Activated CD4-positive, alpha-beta T cell treated with anti-CD3 and anti-CD28 coated beads, Interleukin-2, amount 10 ng/mL, durations not matched to agents 24 days and 14 days (primary cell): ENCODE data around the gene LAMB3. TPM values are rescaled to one million over a fixed set of nuclear protein-coding genes. Genes with fewer than 3 reads are reported as not detected.
"Not testable (repeated sequence)": the region's sequence is repeated elsewhere in the genome, so short reads cannot be mapped to it uniquely, and the experiment has no call there.

ENCODE experiments used
- DNase-seq: peaks from one replicate; pipeline ENCODE4 v3.0.0; 2022
- H3K27ac Mint-ChIP-seq: one replicate; pipeline ENCODE4 v1.8.0; 2022; ENCODE audit warnings: mild to moderate bottlenecking, mixed read lengths
- H3K27me3 Mint-ChIP-seq: one replicate; pipeline ENCODE4 v1.8.0; 2022; ENCODE audit warnings: mixed read lengths
- H3K36me3 Mint-ChIP-seq: one replicate; pipeline ENCODE4 v1.8.0; 2022; ENCODE audit warnings: low read depth, mild to moderate bottlenecking, mixed read lengths
- H3K4me1 Mint-ChIP-seq: one replicate; pipeline ENCODE4 v1.8.0; 2021; ENCODE audit warnings: mixed read lengths
- H3K4me3 Mint-ChIP-seq: one replicate; pipeline ENCODE4 v1.8.0; 2022; ENCODE audit warnings: mild to moderate bottlenecking, moderate library complexity, mixed read lengths
- H3K9me3 Mint-ChIP-seq: one replicate; pipeline ENCODE4 v1.8.0; 2021; ENCODE audit warnings: mixed read lengths
- intact Hi-C: fragments of 100-400 bp; cut with micrococcal nuclease; formaldehyde crosslinking; loops from one replicate; pipeline ENCODE4 v1.15.1; 2023
- total RNA-seq: library from RNA; stranded (reverse); gene quantifications from 2 replicates; pipeline ENCODE4 v1.2.3, GENCODE V29; 2022

LAMB3 gene
- 20.3 and 21.0 TPM in 2 replicates for total RNA-seq

DNA sequence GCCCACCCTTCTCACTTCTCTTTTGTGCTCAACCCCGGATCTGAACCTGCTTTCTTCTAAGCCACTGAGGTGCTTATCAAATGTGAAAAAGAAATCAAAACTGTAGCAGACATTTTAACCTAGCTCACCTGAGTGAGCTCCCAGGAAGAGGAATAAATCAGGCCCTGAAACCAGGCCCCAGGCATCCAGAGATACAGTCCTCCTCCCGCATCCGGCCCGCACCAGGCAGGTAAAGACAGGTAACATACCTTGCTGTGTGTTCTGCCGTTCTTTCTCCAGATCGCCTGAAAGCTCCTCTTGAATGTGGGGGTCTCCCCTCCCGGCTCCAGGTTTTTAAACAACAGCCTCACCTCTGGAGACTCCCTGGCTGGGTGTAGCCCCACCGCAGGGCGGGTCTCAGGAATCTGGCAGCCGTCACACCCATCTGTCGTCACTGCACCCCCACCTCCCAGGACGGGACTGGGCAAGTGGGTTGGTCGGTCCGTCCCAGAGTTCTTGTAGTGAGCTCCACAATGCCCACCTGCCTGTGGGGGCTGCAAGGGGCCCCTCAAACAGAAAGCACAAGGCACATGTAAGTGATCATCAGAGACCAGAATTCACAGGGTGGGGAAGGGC is at the start of gene LAMB3:
Gene LAMB3, minus strand, starts transcription at position 305 of the 615 bp plus-strand sequence. CDS start 1,481 bp downstream, outside the sequence.
- Mint-ChIP-seq H3K4me3 (peak within 1 kb of the TSS; percentile 56), H3K36me3 (peaks cover 2% of the 10 kb centered on the region), H3K4me1 (peaks cover 58% of the 10 kb centered on the region), H3K27ac (peak within 1 kb of the TSS; percentile 76), H3K9me3 (no peaks in the 10 kb centered on the region), H3K27me3 (no peaks in the 10 kb centered on the region)
- DNase-seq = no peak
- intact Hi-C loops = no loop called here

DNA sequence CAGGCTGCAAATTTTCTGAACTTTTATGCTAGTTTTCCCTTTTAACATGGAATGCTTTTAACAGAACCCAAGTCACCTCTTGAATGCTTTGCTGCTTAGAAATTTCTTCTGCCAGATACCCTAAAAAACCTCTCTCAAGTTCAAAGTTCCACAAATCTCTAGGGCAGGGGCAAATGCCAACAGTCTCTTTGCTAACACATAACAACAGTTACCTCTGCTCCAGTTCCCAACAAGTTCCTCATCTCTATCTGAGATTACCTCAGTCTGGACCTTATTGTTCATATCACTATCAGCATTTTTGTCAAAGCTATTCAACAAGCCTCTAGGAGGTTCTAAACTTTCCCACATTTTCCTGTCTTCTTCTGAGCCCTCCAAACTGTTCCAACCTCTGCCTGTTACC is 48.5 kb upstream of the LAMB3 start:
- peak overlapping the region; percentile 36 for H3K27ac Mint-ChIP-seq
- H3K36me3 Mint-ChIP-seq = peaks cover 50% of the 10 kb centered on the region
- DNase-seq, intact Hi-C loops, H3K9me3 Mint-ChIP-seq, H3K27me3 Mint-ChIP-seq: not testable (repeated sequence)
- H3K4me1 Mint-ChIP-seq = peaks cover 69% of the 10 kb centered on the region
- H3K4me3 Mint-ChIP-seq = peak overlapping the region; percentile 16

DNA sequence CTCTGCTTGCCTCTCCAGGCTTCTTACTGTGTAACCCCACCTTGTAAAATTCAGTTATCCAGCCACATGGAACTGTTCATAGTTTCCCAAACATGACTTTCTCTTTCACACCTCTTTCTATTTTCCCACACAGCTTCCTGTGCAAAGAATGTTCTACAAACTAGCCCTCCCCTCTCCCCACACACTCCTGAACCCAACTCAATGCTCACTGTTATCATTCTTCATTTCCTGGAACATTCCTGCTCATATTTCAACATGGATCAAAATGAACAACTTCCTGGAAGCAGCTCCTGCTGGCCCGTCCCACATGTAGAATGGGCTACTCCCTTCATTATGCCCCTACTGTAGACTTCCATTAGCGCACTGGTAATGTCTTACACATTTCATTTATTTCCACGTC is 44.9 kb upstream of the LAMB3 start:
- no peak for DNase-seq
- Mint-ChIP-seq H3K27ac (peak overlapping the region; percentile 76), H3K9me3 (peaks cover 5% of the 10 kb centered on the region), H3K4me1 (peaks cover 75% of the 10 kb centered on the region), H3K27me3 (no peaks in the 10 kb centered on the region), H3K36me3 (peaks cover 36% of the 10 kb centered on the region), H3K4me3 (peak overlapping the region; percentile 6)
- intact Hi-C loops = no loop called here

DNA sequence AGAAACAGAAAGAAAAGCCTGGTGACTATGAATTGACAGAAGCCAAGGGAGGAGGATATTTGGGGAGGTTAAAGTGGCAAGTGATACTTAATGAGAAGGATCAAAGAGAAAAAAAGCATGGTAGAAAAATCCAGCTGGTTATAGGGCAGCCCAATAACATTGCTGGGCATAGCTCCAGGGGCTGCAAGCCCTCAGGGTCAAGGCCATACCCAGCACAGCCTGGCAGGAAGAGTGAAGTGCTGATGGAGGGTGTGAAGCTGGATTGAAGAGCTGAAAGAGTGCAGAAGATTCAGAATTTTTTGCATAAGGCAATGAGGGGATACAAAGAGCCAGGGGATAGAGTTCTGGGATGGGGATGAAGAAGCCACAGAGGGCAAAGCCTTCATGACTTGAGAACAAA is 44.4 kb upstream of the LAMB3 start:
- Mint-ChIP-seq H3K4me1 (peaks cover 72% of the 10 kb centered on the region), H3K9me3 (peaks cover 3% of the 10 kb centered on the region), H3K27me3 (no peaks in the 10 kb centered on the region), H3K27ac (peak overlapping the region; percentile 76), H3K4me3 (peak overlapping the region; percentile 4), H3K36me3 (peaks cover 35% of the 10 kb centered on the region)
- no peak for DNase-seq
- intact Hi-C loops = no loop called here

DNA sequence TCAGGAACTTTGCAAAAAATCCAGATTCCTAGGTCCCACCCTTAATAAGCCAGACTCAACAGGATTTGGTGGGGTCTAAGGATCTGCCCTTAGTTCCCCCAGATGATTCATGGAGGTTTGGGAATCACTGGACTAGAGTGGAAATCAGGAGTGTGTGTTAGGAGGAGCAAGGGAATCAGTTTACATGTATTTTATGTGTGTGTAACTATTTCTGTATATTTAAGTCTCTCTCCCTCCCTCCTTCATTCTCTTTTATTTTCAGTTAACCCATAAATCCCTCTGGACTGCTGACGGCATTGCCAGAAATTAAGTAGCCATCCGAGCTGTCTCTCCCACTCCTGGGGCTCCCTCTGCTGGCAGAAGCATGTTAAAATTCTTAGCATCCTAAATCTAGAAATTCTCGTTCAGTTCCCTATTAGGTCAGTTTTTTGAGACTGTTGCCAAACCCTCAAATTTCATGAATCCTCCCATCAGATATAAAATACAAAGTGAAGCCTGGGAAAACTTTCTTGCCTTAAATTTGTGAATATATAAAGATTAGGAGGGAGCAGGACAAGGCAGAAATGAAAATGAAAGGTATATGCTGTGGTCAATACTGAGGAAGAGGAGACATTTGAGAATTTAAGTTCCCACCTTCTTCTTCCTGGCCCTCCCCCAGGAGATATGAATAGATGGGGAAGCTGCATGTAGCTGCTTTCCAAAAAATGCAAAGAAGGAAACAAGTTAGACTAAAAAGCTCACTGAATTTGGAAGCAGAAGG is 40.7 kb upstream of the LAMB3 start:
- Mint-ChIP-seq H3K9me3 (no peaks in the 10 kb centered on the region), H3K4me1 (peaks cover 62% of the 10 kb centered on the region), H3K27ac (peak overlapping the region; percentile 57), H3K4me3 (peak overlapping the region; percentile 37), H3K36me3 (peaks cover 17% of the 10 kb centered on the region), H3K27me3 (no peaks in the 10 kb centered on the region)
- intact Hi-C loops = loop anchor here (1.0 to 2.0 kb wide), 8 partner anchors 14 to 124 kb away; no protein-coding TSS in a partner anchor
- peak; percentile 92 for DNase-seq

DNA sequence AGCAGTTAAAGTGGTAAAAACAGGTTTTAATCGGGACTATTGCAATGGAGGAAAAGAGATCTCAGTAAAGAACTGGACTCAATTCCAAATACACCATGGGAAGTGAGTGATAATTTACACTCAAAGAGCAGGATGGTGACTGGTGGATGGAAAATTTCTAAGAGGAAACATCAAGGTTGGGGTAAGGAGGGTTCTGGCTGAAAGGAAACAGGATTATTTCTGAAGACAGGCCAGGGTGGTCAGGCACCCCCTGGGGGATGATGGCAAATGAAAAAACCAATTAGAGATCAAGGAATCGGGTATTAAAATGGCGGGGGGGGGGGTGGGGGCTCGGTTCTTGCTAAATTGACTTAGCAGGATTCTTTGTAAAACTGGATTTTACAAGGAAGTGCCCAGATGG is 40.1 kb upstream of the LAMB3 start:
- Mint-ChIP-seq H3K4me1 (peaks cover 64% of the 10 kb centered on the region), H3K4me3 (no peak overlapping the region)
- intact Hi-C loops = loop anchor here (2.0 kb wide), 3 partner anchors 41 to 115 kb away; no protein-coding TSS in a partner anchor

DNA sequence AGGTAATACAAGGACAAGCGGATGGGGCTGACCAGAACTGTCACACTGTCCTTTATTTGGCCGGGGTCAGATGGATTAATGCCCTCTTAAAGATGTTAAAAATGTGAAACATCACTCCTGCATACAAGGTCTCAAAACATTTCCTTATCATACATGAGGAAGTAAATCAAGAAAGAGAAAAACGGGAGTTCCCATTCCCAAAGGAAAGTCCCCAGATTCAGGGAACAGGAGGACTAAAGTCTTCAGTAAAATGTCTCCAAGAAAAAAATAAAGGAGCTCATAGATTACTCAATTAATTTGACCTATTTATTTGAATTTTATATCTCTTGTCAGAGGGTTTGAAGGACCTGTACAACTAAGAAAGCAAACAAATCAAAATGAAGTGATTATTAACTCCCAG is 39.0 kb upstream of the LAMB3 start:
- peaks cover 15% of the 10 kb centered on the region for H3K36me3 Mint-ChIP-seq
- H3K4me3 Mint-ChIP-seq = no peak overlapping the region
- peaks cover 66% of the 10 kb centered on the region for H3K4me1 Mint-ChIP-seq
- intact Hi-C loops = no loop called here
- no peak overlapping the region for H3K27ac Mint-ChIP-seq
- no peak for DNase-seq
- H3K27me3 Mint-ChIP-seq = no peaks in the 10 kb centered on the region
- H3K9me3 Mint-ChIP-seq = no peaks in the 10 kb centered on the region

More for the DNA sequence above, 40.1 kb upstream of the LAMB3 start:
- Mint-ChIP-seq H3K27me3 (no peaks in the 10 kb centered on the region), H3K27ac (peak overlapping the region; percentile 70), H3K36me3 (peaks cover 21% of the 10 kb centered on the region), H3K9me3 (no peaks in the 10 kb centered on the region)
- DNase-seq = no peak

DNA sequence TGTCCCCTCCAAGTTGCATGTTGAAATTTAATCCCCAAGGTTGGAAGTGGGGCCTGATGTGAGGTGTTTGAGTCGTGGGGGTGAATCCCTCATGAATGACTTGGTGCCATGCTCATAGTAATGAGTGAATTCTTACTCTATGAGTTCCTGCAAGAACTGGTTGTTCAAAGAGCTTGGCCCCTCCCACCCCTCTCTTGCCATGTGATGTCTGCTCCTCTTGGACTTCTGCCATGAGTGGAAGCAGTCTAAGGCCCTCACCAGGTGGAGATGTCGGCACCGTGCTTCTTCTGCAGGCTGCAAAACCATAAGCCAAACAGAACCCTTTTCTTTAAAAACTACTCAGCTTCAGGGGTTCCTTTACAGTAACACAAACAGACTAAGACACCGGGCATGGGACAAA is 37.3 kb upstream of the LAMB3 start:
- H3K27me3 Mint-ChIP-seq = no peaks in the 10 kb centered on the region
- intact Hi-C loops = loop anchor here (5.0 kb wide), 1 partner anchor 102 kb away; no protein-coding TSS in a partner anchor
- peaks cover 66% of the 10 kb centered on the region for H3K4me1 Mint-ChIP-seq
- DNase-seq = no peak
- H3K36me3 Mint-ChIP-seq = peaks cover 14% of the 10 kb centered on the region
- H3K4me3 Mint-ChIP-seq = no peak overlapping the region
- H3K9me3 Mint-ChIP-seq = no peaks in the 10 kb centered on the region
- H3K27ac Mint-ChIP-seq = no peak overlapping the region

DNA sequence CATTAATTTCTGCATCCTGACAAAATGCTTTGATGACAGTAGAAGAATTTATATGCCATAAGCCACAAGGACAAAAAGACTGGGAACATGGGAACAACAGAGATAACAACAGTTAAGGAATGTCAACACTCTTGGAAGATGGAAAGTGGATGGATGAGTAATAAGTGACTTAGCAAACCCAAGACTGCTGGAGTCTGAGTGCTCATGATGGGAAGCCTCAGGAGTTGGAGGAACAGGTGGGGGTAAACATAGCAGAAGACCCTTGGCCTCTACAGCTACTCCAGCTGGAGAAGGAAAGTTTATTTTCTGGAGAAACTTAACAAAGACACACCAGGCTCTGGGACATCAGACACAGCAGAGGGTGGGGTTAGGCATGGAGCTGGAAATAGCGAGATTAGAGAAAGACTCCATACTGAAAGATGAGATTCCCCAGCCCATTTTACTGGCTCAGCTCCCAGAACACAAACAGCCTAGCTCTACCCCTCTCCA is 36.6 kb upstream of the LAMB3 start:
- intact Hi-C loops = loop anchor here (5.0 kb wide), 1 partner anchor 101 kb away; no protein-coding TSS in a partner anchor
- H3K4me1 Mint-ChIP-seq = peaks cover 59% of the 10 kb centered on the region
- peaks cover 14% of the 10 kb centered on the region for H3K36me3 Mint-ChIP-seq
- no peaks in the 10 kb centered on the region for H3K27me3 Mint-ChIP-seq
- no peak for DNase-seq
- H3K9me3 Mint-ChIP-seq = no peaks in the 10 kb centered on the region
- no peak overlapping the region for H3K4me3 Mint-ChIP-seq
- no peak overlapping the region for H3K27ac Mint-ChIP-seq

DNA sequence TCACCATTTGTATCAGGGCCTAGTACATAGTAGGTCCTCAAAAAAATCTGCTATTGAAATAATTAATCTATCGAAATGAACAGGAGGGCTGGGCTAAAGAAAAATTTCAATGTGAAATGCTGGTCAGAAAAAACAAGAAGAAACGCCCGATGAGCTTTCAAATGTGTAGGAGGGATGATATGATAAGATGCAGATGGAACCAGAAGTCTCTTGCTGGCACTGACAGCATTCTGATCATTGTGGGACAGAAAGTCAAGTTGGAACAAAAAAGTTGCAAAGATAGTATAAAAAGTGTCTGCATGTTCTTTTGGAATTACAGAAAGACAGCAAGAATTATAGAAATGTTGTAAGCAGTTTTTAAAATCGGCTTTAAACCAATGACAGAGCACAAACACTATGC is 34.1 kb upstream of the LAMB3 start:
- peak overlapping the region; percentile 76 for H3K4me3 Mint-ChIP-seq
- no peaks in the 10 kb centered on the region for H3K27me3 Mint-ChIP-seq
- no peaks in the 10 kb centered on the region for H3K9me3 Mint-ChIP-seq
- H3K27ac Mint-ChIP-seq = peak overlapping the region; percentile 81
- peaks cover 14% of the 10 kb centered on the region for H3K36me3 Mint-ChIP-seq
- peaks cover 43% of the 10 kb centered on the region for H3K4me1 Mint-ChIP-seq
- no peak for DNase-seq
- intact Hi-C loops = loop anchor here (5.0 kb wide), 1 partner anchor 99 kb away; no protein-coding TSS in a partner anchor

DNA sequence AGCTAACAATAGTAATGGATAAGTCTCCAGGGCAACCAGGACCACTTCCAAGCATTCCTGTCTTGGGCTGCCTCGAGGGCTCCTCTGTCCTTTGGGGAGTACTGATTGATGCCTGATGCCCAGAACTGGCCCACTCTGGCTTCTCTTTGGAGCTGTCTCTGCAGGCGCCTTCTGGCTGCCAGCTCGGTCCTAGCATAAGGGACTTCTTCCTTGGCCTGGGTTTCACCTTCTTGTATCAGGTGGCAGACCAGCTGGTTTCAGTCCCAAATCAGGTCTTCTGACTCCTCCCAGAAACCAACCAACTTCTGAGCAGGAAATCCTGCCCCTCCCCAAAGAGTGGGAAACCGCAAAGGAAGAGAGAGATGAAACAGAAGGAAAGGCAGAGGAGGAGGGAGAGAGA is 33.6 kb upstream of the LAMB3 start:
- DNase-seq = peak; percentile 88
- H3K4me1 Mint-ChIP-seq = peaks cover 39% of the 10 kb centered on the region
- peaks cover 14% of the 10 kb centered on the region for H3K36me3 Mint-ChIP-seq
- H3K9me3 Mint-ChIP-seq = no peaks in the 10 kb centered on the region
- peak overlapping the region; percentile 81 for H3K27ac Mint-ChIP-seq
- peaks cover 3% of the 10 kb centered on the region for H3K27me3 Mint-ChIP-seq
- intact Hi-C loops = loop anchor here (1.0 to 5.0 kb wide), 2 partner anchors 11 to 99 kb away; partner anchors contain the start of gene G0S2
- peak overlapping the region; percentile 76 for H3K4me3 Mint-ChIP-seq

DNA sequence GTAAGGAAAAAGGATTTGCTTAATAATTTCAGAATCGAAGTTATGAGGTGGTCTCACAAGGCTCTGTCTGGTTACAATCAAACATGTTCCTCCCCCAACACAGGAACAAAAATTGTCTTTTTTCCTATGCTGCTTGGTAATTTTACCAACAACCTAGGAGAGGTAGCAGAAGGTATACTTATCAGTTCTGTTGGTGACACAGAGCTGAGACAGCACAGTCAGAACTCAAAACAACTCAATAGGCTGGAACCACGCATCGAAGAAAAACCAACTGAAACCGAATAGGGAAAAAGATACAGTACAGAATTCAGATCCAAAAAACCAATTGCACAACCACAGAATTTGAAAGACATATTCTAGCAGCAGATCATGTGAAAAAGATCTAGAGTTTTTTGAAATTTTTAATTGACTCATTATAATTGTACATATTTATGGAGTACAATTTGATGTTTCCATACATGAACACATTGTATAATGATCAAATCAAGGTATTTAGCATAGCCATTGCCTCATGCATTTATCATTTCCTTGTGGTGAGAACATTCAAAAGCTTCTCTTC is 26.8 kb upstream of the LAMB3 start:
- peaks cover 40% of the 10 kb centered on the region for H3K4me1 Mint-ChIP-seq
- no peak overlapping the region for H3K27ac Mint-ChIP-seq
- intact Hi-C loops = loop anchor here (1.0 to 5.0 kb wide), 4 partner anchors 14 to 148 kb away; partner anchors contain the start of genes HSD11B1 and UTP25
- peaks cover 12% of the 10 kb centered on the region for H3K27me3 Mint-ChIP-seq
- DNase-seq = no peak
- peaks cover 26% of the 10 kb centered on the region for H3K36me3 Mint-ChIP-seq
- no peak overlapping the region for H3K4me3 Mint-ChIP-seq
- no peaks in the 10 kb centered on the region for H3K9me3 Mint-ChIP-seq

DNA sequence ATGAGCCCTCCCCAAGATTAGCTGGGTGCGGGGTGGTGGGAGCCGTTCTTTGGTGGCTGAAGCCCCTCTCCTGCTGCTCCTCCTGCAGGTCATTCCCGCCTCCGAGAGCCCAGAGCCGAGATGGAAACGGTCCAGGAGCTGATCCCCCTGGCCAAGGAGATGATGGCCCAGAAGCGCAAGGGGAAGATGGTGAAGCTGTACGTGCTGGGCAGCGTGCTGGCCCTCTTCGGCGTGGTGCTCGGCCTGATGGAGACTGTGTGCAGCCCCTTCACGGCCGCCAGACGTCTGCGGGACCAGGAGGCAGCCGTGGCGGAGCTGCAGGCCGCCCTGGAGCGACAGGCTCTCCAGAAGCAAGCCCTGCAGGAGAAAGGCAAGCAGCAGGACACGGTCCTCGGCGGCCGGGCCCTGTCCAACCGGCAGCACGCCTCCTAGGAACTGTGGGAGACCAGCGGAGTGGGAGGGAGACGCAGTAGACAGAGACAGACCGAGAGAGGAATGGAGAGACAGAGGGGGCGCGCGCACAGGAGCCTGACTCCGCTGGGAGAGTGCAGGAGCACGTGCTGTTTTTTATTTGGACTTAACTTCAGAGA is 23.4 kb upstream of the LAMB3 start:
- Mint-ChIP-seq H3K27ac (peak overlapping the region; percentile 79), H3K36me3 (peaks cover 33% of the 10 kb centered on the region)
- intact Hi-C loops = loop anchor here (1.0 to 5.0 kb wide), 3 partner anchors 10 to 152 kb away; partner anchors contain the start of gene UTP25

More for the DNA sequence above, 23.4 kb upstream of the LAMB3 start:
- H3K4me1 Mint-ChIP-seq = peaks cover 70% of the 10 kb centered on the region
- peaks cover 5% of the 10 kb centered on the region for H3K9me3 Mint-ChIP-seq
- peak; percentile 69 for DNase-seq
- peak overlapping the region; percentile 89 for H3K4me3 Mint-ChIP-seq
- H3K27me3 Mint-ChIP-seq = peaks cover 9% of the 10 kb centered on the region
